GM13976 (cell line): ENCODE measurements around the gene PPP1R11.

Experiments used
- DNase-seq: peaks from one replicate; pipeline ENCODE4 v3.0.0; 2012; ENCODE audit warnings: low spot score
- CTCF ChIP-seq: IDR thresholded peaks from 2 replicates; pipeline ENCODE4 v1.5.1; 2012; ENCODE audit warnings: borderline replicate concordance, mild to moderate bottlenecking; ENCODE audit not compliant: insufficient read depth; ENCODE audit errors: extremely low read depth, missing control alignments, control extremely low read depth
- in situ Hi-C: fragments of 300-500 bp; cut with MboI; formaldehyde crosslinking; loops from one replicate; pipeline ENCODE4 v1.12.0; 2022; ENCODE audit warnings: low sequenced_read_pairs, mixed read lengths, inconsistent platforms; ENCODE audit not compliant: unreplicated experiment

Gene PPP1R11

GRCh38 chr6:30096829-30097228 lies 29.8 kb downstream of the PPP1R11 start:
- TF ChIP-seq CTCF = no peak
- in situ Hi-C loops = no loop called here
- DNase-seq = no peak

DNA sequence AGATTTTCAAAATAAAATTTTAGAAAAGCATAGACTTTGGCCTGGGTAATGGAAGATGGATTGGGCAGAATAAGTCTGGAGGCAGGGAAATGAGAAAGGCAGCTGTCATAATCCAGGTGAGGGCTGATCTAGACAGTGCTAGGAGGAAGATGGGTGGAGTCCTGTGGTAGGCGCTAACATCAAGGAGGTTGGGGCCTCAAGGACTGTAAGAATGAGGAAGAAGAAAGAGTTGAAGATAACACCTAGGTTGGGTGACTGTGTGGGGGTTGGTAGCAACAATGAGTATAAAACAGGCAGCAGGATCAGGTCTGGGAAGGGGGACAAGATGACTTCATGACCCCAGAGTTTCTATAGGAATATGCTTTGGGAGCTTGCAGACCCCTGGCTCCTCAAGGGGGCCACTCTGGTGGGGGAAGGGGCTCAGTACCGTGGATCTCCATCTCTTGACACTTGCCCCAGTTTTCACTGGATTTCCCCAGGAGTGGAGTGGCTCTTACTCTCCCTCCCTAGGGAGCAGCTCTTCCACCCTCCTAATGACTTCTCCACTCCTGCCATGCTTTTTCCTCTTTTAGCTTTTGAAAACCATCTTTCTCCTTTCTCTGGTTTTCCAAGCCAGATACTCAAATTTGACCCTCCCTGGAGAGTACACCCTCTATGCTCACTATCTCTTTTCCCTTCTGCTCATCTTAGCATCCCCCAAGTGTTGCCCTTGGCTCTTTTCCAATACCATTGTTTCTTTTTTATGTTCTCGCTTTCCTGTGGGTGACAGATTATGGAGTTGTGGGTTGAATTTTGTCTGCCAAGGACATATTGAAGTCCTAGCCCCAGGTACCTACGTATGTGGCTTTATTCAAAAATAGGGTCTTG lies 31.1 kb downstream of the PPP1R11 start:
- peak; percentile 24 for DNase-seq
- in situ Hi-C loops = no loop called here
- no peak for TF ChIP-seq CTCF

DNA sequence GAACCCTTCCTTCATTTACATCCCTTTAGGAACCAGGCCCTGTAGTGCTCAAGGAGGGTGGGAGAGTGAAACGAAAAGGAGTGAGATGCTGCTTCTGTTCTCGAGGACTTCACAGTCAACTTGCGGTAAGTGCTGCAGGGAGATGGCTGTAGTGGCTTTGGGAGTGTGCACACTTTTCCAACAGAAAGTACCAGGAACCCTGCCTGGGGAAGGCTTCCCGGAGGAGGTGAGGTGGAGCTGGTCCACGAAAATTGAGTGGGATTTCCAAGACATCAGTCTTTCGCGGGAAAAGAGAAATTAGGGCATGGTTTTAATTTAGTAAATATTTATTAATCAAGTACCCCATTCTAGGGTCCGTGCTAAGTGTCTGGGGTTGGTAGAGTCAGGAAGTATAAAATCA lies 33.2 kb downstream of the PPP1R11 start:
- in situ Hi-C loops = no loop called here
- no peak for TF ChIP-seq CTCF
- DNase-seq = no peak

GRCh38 chr6:30100585-30101443 lies 33.8 kb downstream of the PPP1R11 start:
- no peak for TF ChIP-seq CTCF
- in situ Hi-C loops = no loop called here
- peak; percentile 43 for DNase-seq

DNA sequence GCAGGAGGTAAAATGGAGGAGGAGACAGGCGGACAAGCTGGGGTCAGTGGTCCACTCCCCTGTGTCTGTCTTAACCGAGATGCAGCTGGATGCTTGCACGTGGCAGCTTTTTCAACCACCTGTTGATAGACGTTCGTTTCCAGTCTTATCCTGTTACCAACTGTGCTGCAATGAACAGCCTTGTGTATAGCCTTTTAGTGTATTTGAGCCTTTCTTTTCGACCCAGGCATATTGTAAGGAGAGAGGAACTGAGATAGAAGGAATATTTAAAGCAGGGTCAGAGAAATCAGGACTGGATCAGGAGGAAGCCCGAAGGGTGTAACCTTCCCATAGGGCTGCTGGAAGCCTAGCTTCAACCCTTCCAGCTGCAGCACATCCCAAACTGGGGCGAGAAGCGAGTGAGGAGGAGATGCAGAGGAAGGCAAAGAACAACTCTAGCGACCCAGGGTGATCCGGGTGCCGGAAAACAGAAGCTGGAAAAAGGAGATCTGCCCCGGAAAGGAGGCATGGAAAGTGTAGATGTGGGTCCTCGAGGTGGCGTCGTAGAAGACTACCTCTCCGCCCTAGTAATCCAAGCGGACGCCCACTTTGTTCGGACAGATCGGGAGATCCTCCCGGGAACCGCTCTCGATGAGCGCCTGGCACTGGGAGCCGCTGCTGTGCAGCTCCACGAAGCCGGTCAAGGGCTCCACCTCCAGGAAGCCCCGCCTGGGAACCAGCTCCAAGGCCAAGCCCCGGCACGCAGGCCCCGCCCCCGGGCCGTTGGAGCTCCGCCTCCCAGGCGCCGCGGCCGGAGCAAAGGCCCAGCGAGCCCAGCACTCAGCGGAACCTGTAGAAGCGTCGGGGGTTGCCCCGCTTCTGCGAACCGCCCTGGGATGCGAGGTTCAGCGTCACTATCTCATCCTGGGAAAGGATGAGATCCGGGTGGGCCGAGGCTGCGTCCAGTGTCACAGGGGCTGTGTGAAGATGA lies 34.7 kb downstream of the PPP1R11 start:
- in situ Hi-C loops = no loop called here
- TF ChIP-seq CTCF = no peak
- DNase-seq = peak; percentile 88
